GM19372 (cell line): ENCODE measurements around the gene CAMK2A.
"Not testable (repeated sequence)": the region's sequence is repeated elsewhere in the genome, so short reads cannot be mapped to it uniquely, and the experiment has no call there.

ENCODE experiments used
- ATAC-seq: cut with Tn5 transposase; IDR thresholded peaks from one replicate; pipeline ENCODE4 v1.9.1; 2021; ENCODE audit warnings: mild to moderate bottlenecking, low read depth, moderate library complexity; ENCODE audit not compliant: unreplicated experiment

Gene CAMK2A

DNA sequence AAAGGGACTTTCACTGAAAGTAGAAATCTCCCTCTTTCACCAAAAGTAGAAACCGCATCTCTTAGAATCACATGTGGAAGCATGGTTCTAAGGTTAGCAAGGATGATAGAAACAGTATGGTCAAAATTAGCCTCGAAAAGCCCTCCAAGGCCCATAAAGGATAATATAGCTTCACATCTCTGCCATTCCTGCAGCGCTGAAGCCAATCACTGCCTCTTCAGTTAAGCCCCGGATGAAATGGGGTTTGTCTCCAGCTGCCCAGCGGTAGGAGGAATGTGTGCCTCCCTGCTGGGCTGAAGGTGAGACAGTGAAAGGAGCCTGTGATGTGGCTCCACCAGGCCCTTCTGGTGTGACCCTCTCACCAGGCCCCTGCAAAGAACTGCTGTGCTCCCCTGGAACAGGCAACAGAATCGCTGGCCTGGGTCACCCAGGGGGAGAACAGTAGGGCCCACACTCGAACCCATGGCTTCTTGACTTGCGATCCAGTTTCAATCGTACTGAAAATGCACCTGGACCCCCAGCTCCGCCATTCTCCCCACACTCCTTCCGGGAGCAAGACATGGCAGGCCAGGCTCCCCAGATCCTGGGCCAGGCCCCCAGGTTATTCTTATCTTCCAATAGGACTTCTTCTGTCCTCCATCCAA, 47.2 kb downstream of the CAMK2A start:
- no peak for ATAC-seq

DNA sequence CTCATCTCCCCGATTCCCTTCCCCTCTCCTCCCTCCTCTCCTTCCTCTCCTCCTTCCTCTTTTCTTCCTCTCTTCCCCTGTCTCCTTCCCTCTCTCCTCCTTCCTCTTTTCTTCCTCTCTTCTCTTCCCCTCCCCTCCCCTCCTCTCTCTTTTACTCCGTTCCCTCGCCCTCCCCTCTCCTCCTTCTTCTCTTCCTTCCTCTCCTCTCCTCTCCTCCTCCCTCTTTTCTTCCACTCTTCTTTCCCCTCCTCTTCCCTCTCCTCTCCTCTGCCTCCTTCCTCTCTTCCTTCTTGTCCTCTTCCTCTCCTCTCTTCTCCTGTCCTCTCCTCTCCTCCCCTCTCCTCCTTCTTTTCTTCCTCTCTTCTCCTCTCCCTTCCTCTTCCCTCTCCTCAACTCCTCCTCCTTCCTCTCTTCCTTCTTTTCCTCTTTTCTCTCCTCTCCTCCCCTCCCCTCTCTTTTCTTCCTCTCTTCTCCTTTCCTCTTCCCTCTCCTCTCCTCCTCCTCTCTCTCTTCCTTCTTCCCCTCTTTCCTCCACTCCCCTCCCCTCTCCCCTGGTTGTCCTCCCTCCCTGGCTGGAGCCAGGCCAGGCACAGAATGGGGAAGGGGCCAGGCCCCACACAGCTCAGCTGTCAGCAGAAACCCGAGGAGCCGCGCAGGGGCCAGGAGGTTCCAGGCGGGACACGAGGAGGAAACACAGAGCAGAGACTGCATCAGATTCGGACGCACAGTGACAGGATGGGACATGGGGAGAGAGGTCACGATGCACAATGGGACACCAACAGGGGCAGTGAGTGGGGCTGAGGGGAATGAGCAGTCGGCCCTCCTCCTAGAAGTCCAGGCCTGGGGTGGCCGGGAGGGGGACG, 48.0 kb downstream of the CAMK2A start:
- ATAC-seq: no peak

DNA sequence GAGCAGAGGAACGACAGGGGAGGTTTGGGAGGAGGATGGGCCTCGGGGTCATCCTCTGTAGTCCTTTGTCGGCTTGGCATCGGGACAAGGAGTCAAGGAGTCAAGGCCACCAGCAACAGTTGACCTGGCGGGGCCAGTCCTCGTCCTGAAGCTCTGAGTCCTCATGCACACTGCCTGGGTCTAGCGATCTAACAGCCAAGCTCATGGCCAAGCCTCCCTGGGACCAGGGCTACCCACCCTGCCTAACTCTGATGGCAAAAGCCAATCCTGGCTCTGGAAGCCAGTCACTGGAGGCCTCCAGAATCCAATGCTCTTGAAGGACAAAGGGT, 49.8 kb downstream of the CAMK2A start:
- no peak for ATAC-seq

DNA sequence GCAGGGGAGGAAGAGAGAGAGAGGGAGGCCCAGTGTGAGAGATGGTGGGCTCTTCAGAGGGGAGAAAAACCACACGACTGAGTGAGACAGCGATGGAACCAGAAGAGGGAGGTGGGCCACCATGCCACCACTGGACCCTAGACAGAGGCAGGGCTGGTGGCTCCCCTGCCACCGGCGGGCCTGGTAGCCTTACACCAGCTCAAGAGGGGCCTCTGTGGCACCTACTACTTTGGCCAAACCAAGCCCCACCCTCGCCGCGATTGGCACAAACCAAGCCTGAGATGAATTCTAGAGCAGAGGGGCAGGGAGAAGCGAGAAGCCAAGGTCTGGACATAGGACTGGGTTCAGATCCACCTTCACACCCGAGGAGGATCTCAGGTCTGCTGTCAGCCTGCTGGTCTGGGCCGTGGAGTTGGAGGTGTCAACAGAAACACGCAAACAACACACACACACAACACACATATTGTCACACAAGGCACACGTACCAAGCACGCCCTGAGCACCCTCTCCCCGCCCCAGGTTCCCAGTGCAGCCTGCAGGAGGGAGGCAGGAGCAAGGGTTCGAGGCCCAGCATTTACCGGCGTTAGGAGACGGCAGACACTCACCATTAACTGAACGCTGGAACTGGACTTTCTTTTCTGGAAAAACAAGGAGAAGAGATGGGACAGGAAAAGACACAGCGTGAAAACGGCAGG, 50.3 kb downstream of the CAMK2A start:
- no peak for ATAC-seq

DNA sequence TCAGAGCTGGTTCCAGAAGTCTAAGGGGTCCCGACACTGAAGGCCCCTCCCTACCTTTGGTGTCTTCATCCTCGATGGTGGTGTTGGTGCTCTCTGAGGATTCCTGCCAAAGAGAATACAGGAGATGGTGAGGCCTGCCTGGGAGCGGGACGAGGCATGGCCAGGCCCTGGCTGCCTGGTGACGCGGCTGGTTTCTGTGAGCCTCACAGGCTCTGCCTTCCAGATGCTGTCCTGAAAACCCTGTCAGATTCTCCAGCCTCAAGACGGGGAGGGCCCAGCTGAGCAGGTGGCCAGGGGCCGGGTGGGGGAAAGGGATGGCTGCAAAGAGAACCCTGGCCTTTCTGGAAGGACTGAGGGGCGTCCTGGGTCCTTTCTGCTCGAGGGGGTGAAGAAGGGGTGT, 50.9 kb downstream of the CAMK2A start:
- ATAC-seq: no peak

DNA sequence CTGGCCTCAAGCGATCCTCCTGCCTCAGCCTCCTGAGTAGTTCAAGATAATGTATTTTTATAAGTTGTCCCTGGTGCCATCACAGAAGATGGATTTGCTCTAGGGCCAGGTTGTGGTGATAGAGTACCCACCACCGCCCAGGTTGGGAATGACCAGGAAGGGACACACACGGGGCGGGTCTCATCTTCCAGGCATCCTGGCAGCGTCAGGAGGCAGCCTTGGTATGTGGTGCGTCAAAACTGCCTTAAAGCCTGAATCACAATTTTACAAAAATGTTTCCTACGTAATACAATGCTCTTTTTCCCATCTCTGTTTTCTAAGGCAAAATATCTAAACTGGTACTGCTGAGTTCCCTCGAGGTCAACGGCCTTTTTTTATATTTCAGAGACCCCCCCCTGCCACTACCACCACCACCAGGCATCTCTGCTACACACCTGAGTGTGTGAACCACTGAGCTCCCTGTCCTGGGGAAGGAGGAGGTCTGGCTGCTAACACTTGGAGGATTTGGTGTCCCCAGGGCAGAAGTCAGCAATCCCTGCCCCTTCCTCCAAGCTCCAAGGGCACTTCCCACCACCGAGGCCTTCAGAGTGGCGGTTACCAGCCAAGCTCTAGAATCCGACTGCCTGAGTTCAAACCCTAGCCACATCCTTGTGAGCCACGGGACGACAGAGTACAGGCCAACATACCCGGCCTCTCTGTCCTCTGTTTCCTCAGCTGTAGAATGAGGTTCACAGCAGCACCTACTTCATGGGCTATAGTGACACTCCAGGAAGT, 52.4 kb downstream of the CAMK2A start:
- no peak for ATAC-seq

DNA sequence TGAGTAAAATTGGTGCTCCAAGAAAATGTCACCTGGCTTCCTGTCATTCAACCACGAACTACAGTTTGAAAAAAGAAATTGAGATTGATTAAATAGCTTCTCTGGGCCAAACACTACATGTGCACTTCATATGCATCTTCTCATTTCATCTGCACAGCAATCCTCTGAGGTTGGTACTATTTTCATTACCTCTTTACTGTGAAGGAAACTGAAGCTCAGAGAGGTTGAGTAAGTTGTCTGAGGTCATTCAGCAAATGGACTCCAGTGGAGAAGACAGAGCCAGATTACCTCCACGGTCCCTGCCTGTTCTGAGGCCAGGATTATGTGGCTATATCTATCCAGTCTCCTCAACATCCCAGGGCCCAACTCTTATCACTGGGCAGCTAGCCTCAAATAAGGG, 53.3 kb downstream of the CAMK2A start:
- ATAC-seq: no peak

DNA sequence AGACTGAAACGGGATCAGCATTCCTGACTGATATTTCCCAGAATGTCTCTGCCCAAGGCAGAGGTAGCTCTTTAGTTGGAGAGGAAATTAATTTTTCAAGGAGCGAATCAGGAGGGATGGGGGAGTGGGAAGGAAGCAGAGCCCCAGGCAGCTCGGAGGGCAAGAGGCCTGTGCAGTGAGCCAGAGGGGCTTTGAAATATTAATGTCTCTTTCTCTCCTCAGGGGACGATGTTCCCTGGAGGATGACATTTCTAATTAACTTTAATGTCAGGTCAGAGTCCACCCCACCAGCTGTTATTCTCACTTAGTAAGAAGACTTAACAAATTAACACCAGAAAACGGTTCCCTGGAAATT, 54.1 kb downstream of the CAMK2A start:
- ATAC-seq: no peak

DNA sequence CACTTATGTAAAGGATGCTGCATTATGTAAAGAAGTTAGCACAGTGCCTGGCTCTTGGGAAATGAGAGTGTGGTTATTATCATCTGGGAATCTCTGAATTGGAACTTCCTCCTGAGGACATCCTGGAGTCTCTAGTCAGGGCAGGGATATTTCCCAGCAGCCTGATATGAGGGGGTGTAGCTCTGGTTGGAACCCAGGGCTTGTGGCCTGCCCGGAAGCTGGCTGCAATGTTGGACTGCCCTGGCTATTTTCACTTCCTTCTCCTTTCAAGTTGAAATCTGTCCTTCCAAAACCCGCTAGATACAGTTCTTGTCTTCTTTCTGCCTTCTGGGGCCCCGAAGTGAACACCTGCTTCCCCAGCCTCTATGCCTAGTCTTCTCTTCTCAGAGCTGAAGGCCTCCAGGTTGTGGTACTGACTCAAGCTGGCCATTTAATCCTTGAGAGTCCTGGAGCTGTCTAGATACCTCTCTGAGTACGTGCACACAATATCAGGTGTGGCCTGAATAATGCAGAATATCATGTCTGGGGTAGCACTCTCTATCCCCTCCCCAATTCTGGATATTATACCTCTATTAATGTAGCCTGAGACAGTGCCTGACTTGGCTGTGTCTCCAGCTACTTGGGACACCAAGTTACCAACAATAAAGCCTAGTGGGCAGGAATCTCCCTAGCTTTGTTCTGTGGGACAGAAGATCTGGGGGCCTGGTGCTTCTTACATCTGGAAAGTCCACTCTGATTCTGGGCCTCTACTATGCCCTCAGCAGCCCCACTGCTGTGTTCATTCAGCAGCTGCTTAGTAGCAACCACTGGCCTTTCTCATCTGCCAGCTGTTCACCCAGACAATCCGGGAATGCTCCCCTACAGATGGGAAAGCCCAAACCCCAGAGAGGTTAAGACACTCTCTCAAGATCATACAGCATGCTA, 54.7 kb downstream of the CAMK2A start:
- no peak for ATAC-seq

DNA sequence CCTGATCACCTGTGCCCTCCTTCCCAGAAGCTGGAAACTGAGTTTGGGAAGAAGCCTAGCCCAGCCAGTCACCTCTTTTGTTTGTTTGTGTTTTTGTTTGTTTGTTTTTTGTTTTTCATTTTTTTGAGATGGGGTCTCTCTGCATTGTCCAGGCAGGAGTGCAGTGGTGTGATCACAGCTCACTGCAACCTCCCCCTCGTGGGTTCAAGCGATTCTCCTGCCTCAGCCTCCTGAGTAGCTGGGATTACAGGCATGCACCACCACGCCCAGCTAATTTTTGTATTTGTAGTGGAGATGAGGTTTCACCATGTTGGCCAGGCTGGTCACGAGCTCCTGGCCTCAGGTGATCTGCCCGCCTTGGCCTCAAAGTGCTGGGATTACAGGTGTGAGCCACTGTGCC, 55.9 kb downstream of the CAMK2A start:
- not testable (repeated sequence) for ATAC-seq

DNA sequence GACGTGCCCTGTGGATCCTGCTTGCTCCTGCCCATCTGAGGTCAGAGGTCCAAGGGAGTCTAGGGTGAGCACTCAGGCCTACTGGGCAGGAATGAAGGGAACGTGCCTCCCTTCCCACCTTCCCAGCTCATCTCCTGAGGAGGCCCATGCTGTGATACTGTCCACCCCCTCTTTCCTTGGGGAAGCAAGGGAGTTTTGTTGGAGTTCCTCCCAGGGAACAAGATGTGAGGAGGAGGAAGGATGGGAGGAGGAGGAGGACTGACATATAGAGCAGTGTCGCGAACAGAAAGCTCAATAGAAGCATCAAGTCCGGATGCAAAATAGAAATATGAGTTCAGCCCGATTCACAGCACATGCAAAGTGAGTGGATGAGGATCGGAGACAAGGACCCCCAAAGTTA, 58.7 kb downstream of the CAMK2A start:
- ATAC-seq: no peak

DNA sequence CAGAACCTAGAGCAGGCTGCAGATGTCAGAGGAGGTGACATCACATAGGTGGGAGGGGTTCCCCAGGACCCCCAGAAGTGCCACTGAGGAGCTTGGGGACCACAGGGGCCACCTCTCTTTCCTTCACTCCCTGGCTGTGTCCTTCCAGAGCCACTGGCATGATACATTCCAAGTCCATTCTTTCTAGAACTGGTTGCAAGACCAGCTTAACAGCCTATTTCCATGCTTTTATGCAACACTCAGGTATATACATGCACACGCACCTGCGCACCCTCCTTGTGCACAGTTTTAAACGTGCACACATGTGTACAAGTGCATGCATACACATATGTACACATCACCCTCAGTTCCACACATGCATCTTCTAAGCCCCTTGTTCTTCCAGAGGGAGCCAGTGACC, 60.0 kb downstream of the CAMK2A start:
- no peak for ATAC-seq

DNA sequence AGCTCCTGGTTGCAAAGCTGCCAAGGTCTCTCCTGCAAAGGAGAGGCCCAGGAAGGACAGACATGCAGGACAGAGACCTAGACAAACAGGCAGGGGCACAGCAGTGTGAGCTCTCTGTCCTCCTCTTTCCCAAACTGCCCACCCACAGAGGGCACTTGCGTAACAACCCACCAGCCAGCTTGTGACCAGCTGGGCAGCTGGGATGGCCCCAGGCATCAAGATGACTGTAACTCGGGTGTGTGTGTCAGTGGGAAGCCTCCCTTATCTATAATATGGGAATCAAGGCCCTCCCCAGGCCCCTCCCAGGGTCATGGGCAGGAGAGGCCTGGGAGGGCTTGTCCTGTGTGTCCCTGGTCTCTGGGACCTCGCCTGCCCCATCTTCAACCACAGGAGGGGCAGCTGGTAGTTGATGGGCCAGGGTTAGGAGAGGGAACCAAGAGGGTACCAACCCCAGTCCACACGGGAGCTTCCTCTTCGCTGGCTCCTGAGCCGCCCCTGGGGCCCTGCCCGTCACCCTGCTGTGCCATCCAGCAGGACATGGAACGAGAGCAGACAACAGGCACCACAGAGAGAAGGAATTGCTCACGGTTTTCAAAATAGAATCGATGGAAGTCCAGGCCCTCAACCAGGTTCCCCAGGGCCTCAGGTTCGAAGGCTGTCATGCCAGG, 61.8 kb downstream of the CAMK2A start:
- ATAC-seq: no peak

DNA sequence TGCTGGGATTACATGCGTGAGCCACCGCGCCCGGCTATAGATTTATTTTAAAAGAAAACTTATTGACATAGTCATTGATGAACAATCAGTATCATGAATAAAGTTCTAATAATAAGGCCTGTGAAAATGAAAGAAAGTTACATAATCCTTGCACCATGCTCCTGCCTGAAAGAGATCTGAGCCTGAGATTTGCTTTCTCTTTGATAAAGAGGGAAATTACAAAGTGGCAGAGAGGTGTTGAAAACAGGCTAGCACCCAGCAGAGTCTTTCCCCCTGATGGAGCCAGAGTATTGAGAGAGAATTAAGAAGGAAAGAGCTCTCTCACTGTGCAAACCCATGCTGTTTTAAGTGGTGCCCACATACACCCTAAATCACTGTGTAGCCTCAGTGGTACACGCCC, 62.5 kb downstream of the CAMK2A start:
- no peak for ATAC-seq

DNA sequence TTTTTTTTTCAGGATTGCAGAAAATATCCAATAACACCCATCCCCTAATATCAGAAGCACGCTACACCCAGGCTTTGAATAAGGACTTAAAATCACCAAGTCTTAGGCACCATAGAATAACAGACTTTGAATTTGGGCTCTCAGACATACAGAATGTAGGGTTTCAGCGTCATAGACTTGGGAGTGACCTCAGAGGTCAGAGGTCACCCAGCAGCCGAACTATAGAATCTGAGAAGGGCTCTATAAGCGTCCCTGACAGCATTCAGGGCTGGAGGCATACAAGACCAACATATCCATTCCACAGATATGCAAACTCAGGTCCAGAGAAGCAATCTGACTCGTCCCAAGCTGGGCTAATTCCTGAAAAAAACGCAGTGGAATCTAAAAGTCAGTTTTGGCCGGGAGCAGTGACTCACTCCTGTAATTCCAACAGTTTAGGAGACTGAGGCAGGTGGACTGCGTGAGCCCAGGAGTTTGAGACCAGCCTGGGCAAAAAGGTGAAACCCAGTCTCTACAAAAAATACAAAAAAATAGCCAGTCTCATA, 65.0 kb downstream of the CAMK2A start:
- no peak for ATAC-seq

DNA sequence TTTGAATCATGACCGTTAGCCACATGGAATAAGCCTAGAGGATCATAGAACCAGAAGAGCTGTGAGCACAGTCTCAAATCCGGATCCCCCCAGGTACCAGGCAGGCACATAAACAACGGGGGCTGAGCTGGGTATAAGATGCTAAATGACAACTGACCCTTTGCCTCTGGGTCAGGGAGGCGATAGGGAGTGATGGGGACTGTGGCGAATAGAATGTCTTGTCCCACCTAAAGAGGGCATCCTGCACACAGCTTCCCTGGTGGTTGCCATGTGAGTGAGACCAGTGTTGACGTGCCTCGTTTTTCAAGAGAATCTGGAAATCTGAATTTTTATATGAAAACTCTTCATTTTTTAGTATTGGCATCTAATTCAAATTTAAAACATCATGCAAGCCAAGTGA, 66.1 kb downstream of the CAMK2A start:
- ATAC-seq: no peak

DNA sequence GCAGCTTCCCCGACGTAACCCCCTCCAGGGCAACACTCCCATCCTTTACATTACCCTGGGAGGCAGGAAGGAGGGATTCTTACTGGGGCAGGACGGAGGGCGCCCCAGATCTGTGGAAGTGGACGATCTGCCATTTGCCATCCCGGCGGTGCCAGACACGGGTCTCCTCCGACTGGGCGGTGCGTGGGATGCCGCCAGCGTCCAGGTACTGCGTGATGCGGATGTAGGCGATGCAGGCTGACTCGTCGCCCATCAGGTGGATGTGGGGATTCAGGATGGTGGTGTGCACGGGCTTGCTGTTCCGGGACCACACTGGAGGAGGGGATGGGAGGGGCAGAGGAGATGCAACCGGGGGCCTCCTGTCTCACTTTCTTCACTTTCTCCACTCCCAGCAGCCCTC, 66.7 kb downstream of the CAMK2A start:
- no peak for ATAC-seq

DNA sequence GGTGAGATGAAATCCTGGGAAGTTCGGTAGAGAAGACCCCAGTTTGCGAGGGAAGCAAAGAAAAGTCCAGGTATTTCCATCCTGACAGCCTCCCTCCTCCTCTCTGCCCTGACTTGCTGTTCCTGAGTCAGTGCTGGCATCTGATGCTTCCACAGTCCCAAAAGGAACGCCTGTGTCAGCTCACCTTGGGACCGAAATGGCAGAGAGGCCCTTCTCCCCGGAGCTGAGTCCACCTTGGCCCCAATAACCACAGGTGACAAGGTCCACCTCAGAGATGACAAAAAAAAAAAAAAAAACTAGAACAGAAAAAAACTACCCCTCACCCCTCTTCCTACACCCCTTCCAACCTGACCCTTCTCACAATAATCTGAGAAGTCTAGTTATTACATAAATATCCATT, 68.1 kb downstream of the CAMK2A start:
- no peak for ATAC-seq

DNA sequence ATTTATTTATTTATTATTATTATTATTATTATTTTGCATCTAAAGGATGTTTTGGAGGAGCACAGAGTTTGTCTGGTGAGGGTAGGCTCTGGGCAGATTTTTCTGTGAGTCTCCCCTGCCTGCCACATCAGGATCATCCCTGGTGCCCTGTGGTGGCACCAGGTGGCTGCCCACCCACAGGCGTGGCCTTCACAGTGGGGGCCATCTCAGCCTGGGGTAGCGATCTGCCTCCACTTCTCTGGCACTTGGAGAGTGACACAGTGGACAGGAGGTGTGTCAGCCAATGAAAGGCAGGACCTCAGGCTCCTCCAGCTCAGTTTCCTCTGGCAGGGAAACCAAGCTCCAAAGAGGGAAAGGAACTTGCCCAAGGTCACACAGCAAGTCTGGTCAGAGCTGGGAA, 69.7 kb downstream of the CAMK2A start:
- no peak for ATAC-seq
